H1 (cell line): ENCODE measurements around the gene EIPR1. TPM values are rescaled to one million over a fixed set of nuclear protein-coding genes. Genes with fewer than 3 reads are reported as not detected.

Experiments used
- CTCF ChIA-PET: fragments of 300-600 bp; sonication (Branson Sonifier 250); formaldehyde crosslinking; loops from one replicate; lab custom pipeline; 2021; ENCODE audit not compliant: partially characterized antibody; lab: Charles Lee
- POLR2A ChIA-PET: fragments of 300-600 bp; sonication (Branson Sonifier 250); formaldehyde crosslinking; loops from one replicate; lab custom pipeline; 2021; ENCODE audit warnings: inconsistent platforms; ENCODE audit not compliant: partially characterized antibody; lab: Charles Lee
- DNase-seq, 2 experiments: peaks; one replicate each; pipeline versions ENCODE4 v3.0.0 to v3.0.0-alpha.2; 2010 to 2022; ENCODE audit warnings: low spot score in 2 of 2, low read depth in 1 of 2, mixed read lengths in 1 of 2
- FAIRE-seq: peaks from 2 replicates; lab custom pipeline; 2011; peaks lifted over from hg19 to GRCh38; lab: Jason Lieb, UNC
- H2AFZ ChIP-seq: 2 replicates; pipeline ENCODE4 v1.8.1; 2012; ENCODE audit warnings: low read length, inconsistent platforms
- H2AK5ac ChIP-seq: 2 replicates; pipeline ENCODE4 v1.6.1; 2013; ENCODE audit warnings: low read depth, low read length
- H2BK120ac ChIP-seq: replicated peaks from 2 replicates; pipeline ENCODE3; 2013; ENCODE audit warnings: low read depth, low read length, inconsistent platforms
- H2BK12ac ChIP-seq: 2 replicates; pipeline ENCODE4 v1.6.1; 2013; ENCODE audit warnings: low read depth, low read length
- H2BK15ac ChIP-seq: 2 replicates; pipeline ENCODE4 v1.6.1; 2013; ENCODE audit warnings: low read length
- H2BK20ac ChIP-seq: 2 replicates; pipeline ENCODE4 v1.6.1; 2013; ENCODE audit warnings: low read length
- H2BK5ac ChIP-seq: 2 replicates; pipeline ENCODE4 v1.6.1; 2013; ENCODE audit warnings: low read depth, low read length
- H3K14ac ChIP-seq: 2 replicates; pipeline ENCODE4 v1.6.1; 2013; ENCODE audit warnings: inconsistent platforms; ENCODE audit not compliant: insufficient read length
- H3K18ac ChIP-seq: 2 replicates; pipeline ENCODE4 v1.6.1; 2013; ENCODE audit warnings: low read length; ENCODE audit errors: extremely low read depth
- H3K23ac ChIP-seq: 2 replicates; pipeline ENCODE4 v1.6.1; 2013; ENCODE audit warnings: inconsistent platforms; ENCODE audit not compliant: insufficient read length
- H3K23me2 ChIP-seq: 2 replicates; pipeline ENCODE4 v1.6.1; 2013; ENCODE audit warnings: low read depth, low read length
- H3K27ac ChIP-seq: 2 replicates; pipeline ENCODE4 v1.6.1; 2011; ENCODE audit warnings: low read depth, low read length, inconsistent platforms
- H3K27me3 ChIP-seq, 4 experiments: replicated peaks in 1 of 4; 1 replicate in 1 of 4; 2 replicates in 3 of 4; pipeline versions ENCODE4 v1.6.1 to v1.8.1; 2011 to 2013; ENCODE audit warnings: low read length in 3 of 4, mild to moderate bottlenecking in 3 of 4, inconsistent platforms in 2 of 4, mixed read lengths in 2 of 4, moderate library complexity in 1 of 4; ENCODE audit not compliant: control insufficient read depth in 3 of 4, insufficient read depth in 3 of 4; ENCODE audit errors: extremely low read depth in 1 of 4
- H3K36me3 ChIP-seq, 4 experiments: 2 replicates each; pipeline versions ENCODE4 v1.6.1 to v1.8.1; 2011 to 2013; ENCODE audit warnings: mild to moderate bottlenecking in 4 of 4, low read length in 3 of 4, moderate library complexity in 2 of 4, control low read depth in 1 of 4, inconsistent platforms in 1 of 4; ENCODE audit not compliant: insufficient read depth in 4 of 4, control insufficient read depth in 2 of 4
- H3K4ac ChIP-seq: replicated peaks from 2 replicates; pipeline ENCODE3; 2013; ENCODE audit warnings: low read length, low read depth, mixed read lengths, inconsistent platforms; ENCODE audit not compliant: insufficient read length
- H3K4me1 ChIP-seq, 4 experiments: replicated peaks in 1 of 4; 1 replicate in 1 of 4; 2 replicates in 3 of 4; pipeline versions ENCODE4 v1.6.1 to v1.8.1; 2011 to 2013; ENCODE audit warnings: low read length in 3 of 4, inconsistent platforms in 2 of 4, mixed read lengths in 1 of 4; ENCODE audit not compliant: insufficient read depth in 4 of 4, control insufficient read depth in 3 of 4
- H3K4me2 ChIP-seq, 2 experiments: 2 replicates each; pipeline versions ENCODE4 v1.6.1 to v1.8.1; 2011 to 2013; ENCODE audit warnings: low read depth in 2 of 2, low read length in 2 of 2, control low read depth in 1 of 2, inconsistent platforms in 1 of 2, mild to moderate bottlenecking in 1 of 2; ENCODE audit not compliant: insufficient read depth in 1 of 2
- H3K4me3 ChIP-seq, 4 experiments: fragments of 200-600, 300-600 bp in 1 of 4; sonication (generic), shearing (Covaris generic), sonication (Bioruptor Twin) in 1 of 4; 2 replicates each; pipeline versions ENCODE4 v1.5.1 to v1.8.1; 2011 to 2016; ENCODE audit warnings: low read length in 4 of 4, low read depth in 3 of 4, control low read depth in 2 of 4, inconsistent platforms in 2 of 4, mild to moderate bottlenecking in 2 of 4, mixed read lengths in 1 of 4, moderate library complexity in 1 of 4; ENCODE audit not compliant: insufficient read depth in 2 of 4; ENCODE audit errors: extremely low read depth in 1 of 4
- H3K56ac ChIP-seq: replicated peaks from 2 replicates; pipeline ENCODE3; 2013; ENCODE audit warnings: low read depth, mild to moderate bottlenecking, mixed read lengths, low read length, inconsistent platforms; ENCODE audit not compliant: insufficient read length
- H3K79me1 ChIP-seq: 2 replicates; pipeline ENCODE4 v1.6.1; 2013; ENCODE audit warnings: low read depth, low read length, control low read depth
- H3K79me2 ChIP-seq, 2 experiments: 2 replicates each; pipeline versions ENCODE4 v1.6.1 to v1.8.1; 2012 to 2013; ENCODE audit warnings: low read length in 2 of 2, mild to moderate bottlenecking in 2 of 2, inconsistent platforms in 1 of 2; ENCODE audit not compliant: insufficient read depth in 2 of 2, control insufficient read depth in 1 of 2
- H3K9ac ChIP-seq, 4 experiments: replicated peaks in 1 of 4; 1 replicate in 1 of 4; 2 replicates in 3 of 4; pipeline versions ENCODE4 v1.6.1 to v1.8.1; 2011 to 2013; ENCODE audit warnings: low read depth in 3 of 4, low read length in 3 of 4, control low read depth in 2 of 4, mild to moderate bottlenecking in 2 of 4, moderate library complexity in 2 of 4, inconsistent platforms in 1 of 4; ENCODE audit errors: extremely low read depth in 1 of 4
- H3K9me3 ChIP-seq, 2 experiments: 2 replicates each; pipeline versions ENCODE4 v1.6.1 to v1.8.1; 2012 to 2013; ENCODE audit warnings: mild to moderate bottlenecking in 2 of 2, moderate library complexity in 2 of 2, control low read depth in 1 of 2, inconsistent platforms in 1 of 2, low read depth in 1 of 2, low read length in 1 of 2, mixed read lengths in 1 of 2; ENCODE audit not compliant: insufficient read depth in 2 of 2
- H4K20me1 ChIP-seq, 2 experiments: replicated peaks in 1 of 2; 2 replicates each; pipeline versions ENCODE3 to v1.8.1; 2011 to 2013; ENCODE audit warnings: inconsistent platforms in 2 of 2, low read length in 2 of 2, mild to moderate bottlenecking in 1 of 2; ENCODE audit not compliant: insufficient read depth in 2 of 2, control insufficient read depth in 1 of 2
- H4K5ac ChIP-seq: 2 replicates; pipeline ENCODE4 v1.6.1; 2013; ENCODE audit warnings: low read length, low read depth, mixed read lengths, inconsistent platforms; ENCODE audit not compliant: insufficient read length
- H4K8ac ChIP-seq: 2 replicates; pipeline ENCODE4 v1.8.0; 2013; ENCODE audit warnings: mild to moderate bottlenecking, moderate library complexity, low read length, inconsistent platforms; ENCODE audit not compliant: insufficient read depth; ENCODE audit errors: extremely low read depth
- H4K91ac ChIP-seq: replicated peaks from 2 replicates; pipeline ENCODE3; 2013; ENCODE audit warnings: low read length, mixed read lengths, inconsistent platforms; ENCODE audit not compliant: insufficient read length
- CHD1 ChIP-seq: IDR thresholded peaks from 2 replicates; pipeline ENCODE4 v1.6.1; 2012; ENCODE audit warnings: low read depth, low read length, improper control_type of control experiment
- JUN ChIP-seq: IDR thresholded peaks from 2 replicates; pipeline ENCODE4 v1.6.1; 2011; ENCODE audit warnings: low read depth, mild to moderate bottlenecking, improper control_type of control experiment, low read length
- NRF1 ChIP-seq: IDR thresholded peaks from 2 replicates; pipeline ENCODE4 v1.6.1; 2011; ENCODE audit warnings: mild to moderate bottlenecking, low read depth, low read length, improper control_type of control experiment
- SRF ChIP-seq: IDR thresholded peaks from 2 replicates; pipeline ENCODE4 v1.6.1; 2011; ENCODE audit warnings: mild to moderate bottlenecking, low read depth, low read length, moderate library complexity
- TCF12 ChIP-seq: IDR thresholded peaks from 2 replicates; pipeline ENCODE4 v1.6.1; 2011; ENCODE audit warnings: low read depth, mild to moderate bottlenecking, low read length
- TEAD4 ChIP-seq: IDR thresholded peaks from 2 replicates; pipeline ENCODE4 v1.6.1; 2012; ENCODE audit warnings: low read depth, low read length, inconsistent platforms, mixed read lengths
- WGBS, 2 experiments: shearing (Covaris generic) in 1 of 2; methylation state at CpG; one replicate each; pipeline versions ENCODE4 v1.1.6 to v1.1.7; 2013 to 2015; ENCODE audit warnings: low lambda C conversion rate in 2 of 2, mixed read lengths in 2 of 2, inconsistent platforms in 1 of 2, low coverage in 1 of 2, missing lambda C conversion rate in 1 of 2; ENCODE audit not compliant: insufficient replicate concordance in 2 of 2, insufficient coverage in 1 of 2, insufficient read length in 1 of 2; ENCODE audit errors: extremely low coverage in 1 of 2, missing lambda C conversion rate in 1 of 2; 5-methylcytosine and 5-hydroxymethylcytosine counted together
- polyA plus RNA-seq, 7 experiments: library from polyadenylated mRNA; depleted of rRNA in 3 of 7; stranded (reverse) in 5 of 7; unstranded in 2 of 7; fragments of >200 nt in 5 of 7; fragments of 200-250 nt in 2 of 7; gene quantifications; 1 replicate in 5 of 7; 2 replicates in 1 of 7; 4 replicates in 1 of 7; pipeline versions ENCODE4 v1.2.1 to v1.2.3, GENCODE V29; 2011 to 2013; ENCODE audit warnings: missing spikeins in 2 of 7, mixed read lengths in 2 of 7
- total RNA-seq: library from RNA; stranded (reverse); fragmentation: NEBNext Ultra II Directional; extraction: Animal tissue kit (Norgen Biotek cat#: 25700); gene quantifications from 2 replicates; pipeline ENCODE4 v1.2.1, GENCODE V29; 2021
- TF ChIP-seq, protein P1 (sequence below), 3 experiments: IDR thresholded peaks; 1 replicate in 2 of 3; 2 replicates in 1 of 3; pipeline versions ENCODE4 v1.5.1 to v1.6.1; 2011; ENCODE audit warnings: low read length in 3 of 3, mild to moderate bottlenecking in 3 of 3, inconsistent platforms in 2 of 3, low read depth in 1 of 3, moderate library complexity in 1 of 3; ENCODE audit not compliant: insufficient read depth in 1 of 3; ENCODE audit errors: control extremely low read depth in 1 of 3
- TF ChIP-seq, protein P2 (sequence below): IDR thresholded peaks from 2 replicates; pipeline ENCODE4 v1.6.1; 2011; ENCODE audit warnings: low read length, improper control_type of control experiment

EIPR1 gene
- total and polyA plus RNA-seq, 2 of the 8 experiments (the other 6 are each of a cell fraction or from before 2014, with no cell fraction given), result 26.3 to 56.4 TPM

DNA sequence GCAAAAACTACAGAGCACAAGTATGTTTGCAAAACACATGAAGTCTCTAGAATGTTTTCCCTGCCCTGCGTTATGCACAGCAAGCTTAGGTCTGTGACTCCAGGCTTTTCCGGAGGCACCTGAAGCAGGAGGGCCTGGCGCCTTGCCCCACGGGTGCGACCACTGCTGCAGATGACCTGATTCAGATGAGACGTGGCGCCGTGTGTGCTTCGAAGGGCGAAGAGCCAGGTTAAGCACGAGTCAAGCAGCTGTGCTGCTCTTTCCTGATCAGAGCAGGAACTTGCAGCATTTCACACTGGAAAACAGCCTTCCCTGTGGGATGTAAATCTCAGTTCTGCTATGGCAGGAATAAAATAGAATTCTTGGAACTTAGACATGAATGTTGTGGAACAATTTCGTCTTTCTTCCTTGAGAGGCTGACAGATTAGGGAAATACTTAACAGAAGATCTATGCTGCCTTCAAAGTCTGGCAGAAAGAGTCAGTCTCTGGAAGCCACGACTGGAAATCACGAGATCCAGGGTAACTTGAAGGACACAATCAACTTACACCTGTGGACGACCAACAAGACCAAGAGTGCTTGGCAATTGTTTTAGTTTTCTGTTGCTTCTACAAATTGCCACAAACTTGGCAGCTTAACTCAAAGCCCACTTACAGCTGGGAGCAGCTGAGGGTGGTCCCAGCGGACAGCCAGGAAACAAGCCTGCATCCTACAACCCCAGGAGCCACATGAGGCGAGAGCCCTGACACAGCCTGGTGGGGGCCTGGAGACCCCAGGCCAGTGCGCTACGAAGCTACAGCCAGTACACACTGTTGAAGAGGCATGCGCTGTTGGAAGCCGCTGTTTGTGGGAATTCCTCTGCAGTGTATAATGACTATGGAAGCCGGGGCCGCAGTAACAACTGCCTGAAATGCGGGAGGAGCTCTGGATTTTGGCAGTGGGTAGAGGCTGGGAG, 42.9 kb downstream of the EIPR1 start:
- Histone ChIP-seq H3K9ac (no peak overlapping the region), H2BK5ac (no peak overlapping the region), H2BK15ac (no peak overlapping the region), H2AK5ac (no peak overlapping the region), H2AFZ (no peak overlapping the region), H3K36me3 (peaks cover 6 to 20% (median 17%) of the 10 kb centered on the region in 4 experiments), H3K4me1 (no peaks in the 10 kb centered on the region), H4K8ac (no peak overlapping the region), H4K5ac (no peak overlapping the region), H3K9me3 (no peaks in the 10 kb centered on the region), H3K27me3 (no peaks in the 10 kb centered on the region), H3K4me3 (no peak overlapping the region), H3K4me2 (no peak overlapping the region), H3K23me2 (no peaks in the 10 kb centered on the region), H3K4ac (no peak overlapping the region), H3K23ac (no peak overlapping the region), H4K91ac (no peak overlapping the region), H2BK20ac (no peak overlapping the region), H2BK12ac (no peak overlapping the region), H3K14ac (no peak overlapping the region), H3K56ac (no peak overlapping the region), H3K27ac (no peak overlapping the region), H3K79me1 (peaks cover 12% of the 10 kb centered on the region), H3K18ac (no peak overlapping the region), H4K20me1 (peaks cover 0 to 4% of the 10 kb centered on the region in 2 experiments), H2BK120ac (no peak overlapping the region), H3K79me2 (no peaks in the 10 kb centered on the region; a peak in 1 of 4 replicates)
- POLR2A ChIA-PET, result interaction anchor here (0.7 to 1.4 kb wide), 2 partner anchors 9 kb away, joined by 3 to 4 read pairs; no protein-coding TSS in a partner anchor
- CTCF ChIA-PET, result interaction anchor here (0.7 kb wide), 2 partner anchors 10 to 89 kb away, joined by 3 to 4 read pairs; no protein-coding TSS in a partner anchor
- WGBS, 2 experiments, result 92% methylated on average over 24 of the region's 24 CpGs; no CpG with 5 or more reads in 1 of the 2 experiments
- no peak for FAIRE-seq
- no peak for DNase-seq
- TF ChIP-seq SRF, result no peak
- no peak for TF ChIP-seq TCF12
- TF ChIP-seq, protein P1, sequence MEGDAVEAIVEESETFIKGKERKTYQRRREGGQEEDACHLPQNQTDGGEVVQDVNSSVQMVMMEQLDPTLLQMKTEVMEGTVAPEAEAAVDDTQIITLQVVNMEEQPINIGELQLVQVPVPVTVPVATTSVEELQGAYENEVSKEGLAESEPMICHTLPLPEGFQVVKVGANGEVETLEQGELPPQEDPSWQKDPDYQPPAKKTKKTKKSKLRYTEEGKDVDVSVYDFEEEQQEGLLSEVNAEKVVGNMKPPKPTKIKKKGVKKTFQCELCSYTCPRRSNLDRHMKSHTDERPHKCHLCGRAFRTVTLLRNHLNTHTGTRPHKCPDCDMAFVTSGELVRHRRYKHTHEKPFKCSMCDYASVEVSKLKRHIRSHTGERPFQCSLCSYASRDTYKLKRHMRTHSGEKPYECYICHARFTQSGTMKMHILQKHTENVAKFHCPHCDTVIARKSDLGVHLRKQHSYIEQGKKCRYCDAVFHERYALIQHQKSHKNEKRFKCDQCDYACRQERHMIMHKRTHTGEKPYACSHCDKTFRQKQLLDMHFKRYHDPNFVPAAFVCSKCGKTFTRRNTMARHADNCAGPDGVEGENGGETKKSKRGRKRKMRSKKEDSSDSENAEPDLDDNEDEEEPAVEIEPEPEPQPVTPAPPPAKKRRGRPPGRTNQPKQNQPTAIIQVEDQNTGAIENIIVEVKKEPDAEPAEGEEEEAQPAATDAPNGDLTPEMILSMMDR (IDR thresholded peaks at IDR 0.05; ENCODE audit: control extremely low read depth in 1 of 3, insufficient read depth in 1 of 3, low read depth in 1 of 3, low read length in 3 of 3), result no peak
- TF ChIP-seq TEAD4, result no peak
- no peak for TF ChIP-seq JUN
- TF ChIP-seq, protein P2, sequence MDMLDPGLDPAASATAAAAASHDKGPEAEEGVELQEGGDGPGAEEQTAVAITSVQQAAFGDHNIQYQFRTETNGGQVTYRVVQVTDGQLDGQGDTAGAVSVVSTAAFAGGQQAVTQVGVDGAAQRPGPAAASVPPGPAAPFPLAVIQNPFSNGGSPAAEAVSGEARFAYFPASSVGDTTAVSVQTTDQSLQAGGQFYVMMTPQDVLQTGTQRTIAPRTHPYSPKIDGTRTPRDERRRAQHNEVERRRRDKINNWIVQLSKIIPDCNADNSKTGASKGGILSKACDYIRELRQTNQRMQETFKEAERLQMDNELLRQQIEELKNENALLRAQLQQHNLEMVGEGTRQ, result no peak
- no peak for TF ChIP-seq NRF1
- TF ChIP-seq CHD1, result no peak
